ENCODE data around the gene BTBD2. TPM values are rescaled to one million over a fixed set of nuclear protein-coding genes. Genes with fewer than 3 reads are reported as not detected.

Gene BTBD2
- total RNA-seq, 1 donor from 2014 or later: 48.8 TPM

GRCh38 chr19:1949304-1950101, 66.0 kb downstream of the BTBD2 start:
- peak overlapping the region; percentile 33 for H3K4me3 Mint-ChIP-seq
- Histone ChIP-seq H2AFZ (replicated peaks) (no peak overlapping the region), H3K9me3 (ENCODE audit: low read depth) (no peaks in the 10 kb centered on the region), H3K27me3 (no peaks in the 10 kb centered on the region), H3K79me2 (ENCODE audit: low read depth) (peaks cover 100% of the 10 kb centered on the region), H3K4me1 (no peaks in the 10 kb centered on the region), H3K27ac (no peak overlapping the region), H3F3A (ENCODE audit: low read depth) (peaks cover 6% of the 10 kb centered on the region), H3K9ac (no peak overlapping the region), H3K36me3 (no peaks in the 10 kb centered on the region), H4K20me1 (ENCODE audit: low read depth) (peaks cover 90% of the 10 kb centered on the region), H3K4me2 (no peak overlapping the region), H3K4me3 (no peak overlapping the region)
- DNase-seq (ENCODE audit: low spot score): no peak
- H3K9me3 Mint-ChIP-seq: no peaks in the 10 kb centered on the region
- H3K27ac Mint-ChIP-seq: no peak overlapping the region
- TF ChIP-seq EZH2 (IDR thresholded peaks at IDR 0.05) (no peak), EZH2phosphoT487 (IDR thresholded peaks at IDR 0.05) (no peak)
- TF ChIP-seq, protein P1, sequence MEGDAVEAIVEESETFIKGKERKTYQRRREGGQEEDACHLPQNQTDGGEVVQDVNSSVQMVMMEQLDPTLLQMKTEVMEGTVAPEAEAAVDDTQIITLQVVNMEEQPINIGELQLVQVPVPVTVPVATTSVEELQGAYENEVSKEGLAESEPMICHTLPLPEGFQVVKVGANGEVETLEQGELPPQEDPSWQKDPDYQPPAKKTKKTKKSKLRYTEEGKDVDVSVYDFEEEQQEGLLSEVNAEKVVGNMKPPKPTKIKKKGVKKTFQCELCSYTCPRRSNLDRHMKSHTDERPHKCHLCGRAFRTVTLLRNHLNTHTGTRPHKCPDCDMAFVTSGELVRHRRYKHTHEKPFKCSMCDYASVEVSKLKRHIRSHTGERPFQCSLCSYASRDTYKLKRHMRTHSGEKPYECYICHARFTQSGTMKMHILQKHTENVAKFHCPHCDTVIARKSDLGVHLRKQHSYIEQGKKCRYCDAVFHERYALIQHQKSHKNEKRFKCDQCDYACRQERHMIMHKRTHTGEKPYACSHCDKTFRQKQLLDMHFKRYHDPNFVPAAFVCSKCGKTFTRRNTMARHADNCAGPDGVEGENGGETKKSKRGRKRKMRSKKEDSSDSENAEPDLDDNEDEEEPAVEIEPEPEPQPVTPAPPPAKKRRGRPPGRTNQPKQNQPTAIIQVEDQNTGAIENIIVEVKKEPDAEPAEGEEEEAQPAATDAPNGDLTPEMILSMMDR (IDR thresholded peaks at IDR 0.05): no peak
- peaks cover 26% of the 10 kb centered on the region for H3K36me3 Mint-ChIP-seq
- peaks cover 4% of the 10 kb centered on the region for H3K4me1 Mint-ChIP-seq
- H3K27me3 Mint-ChIP-seq (ENCODE audit: insufficient read depth, low read depth): peaks cover 7% of the 10 kb centered on the region

DNA sequence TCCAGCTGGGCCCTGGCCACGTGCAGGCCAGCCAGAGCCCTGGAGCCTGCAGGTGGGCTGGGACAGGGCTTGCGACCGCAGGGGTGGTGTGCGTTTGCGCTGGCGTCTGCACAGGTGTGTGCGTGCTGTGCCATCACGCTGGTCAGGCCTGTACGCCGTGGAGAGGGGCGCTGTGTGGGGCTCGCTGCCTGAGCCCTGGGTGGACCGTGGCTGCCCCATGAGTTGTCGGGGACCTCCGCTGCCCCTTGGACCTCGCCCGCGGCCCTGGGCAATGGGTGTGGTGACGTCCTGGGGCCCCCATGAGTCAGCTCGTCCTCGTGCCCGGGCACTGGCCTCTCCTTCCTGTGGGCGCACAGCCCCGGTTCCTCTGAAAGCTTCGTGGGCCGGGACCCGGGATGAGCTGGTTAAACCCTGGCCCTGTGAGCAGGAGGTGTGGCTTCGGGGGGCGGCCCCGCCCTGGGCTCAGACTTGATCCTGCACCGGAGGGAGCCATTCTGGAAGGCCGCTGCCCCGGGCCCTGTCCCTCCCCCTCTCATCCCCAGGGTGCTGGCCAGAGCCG, 67.8 kb downstream of the BTBD2 start:
- H3F3A ChIP-seq (ENCODE audit: low read depth): peaks cover 8% of the 10 kb centered on the region
- peaks cover 11% of the 10 kb centered on the region for H3K4me1 ChIP-seq
- H3K4me1 Mint-ChIP-seq: peaks cover 15% of the 10 kb centered on the region
- no peak overlapping the region for H3K9ac ChIP-seq
- no peak for DNase-seq (ENCODE audit: low spot score)
- peaks cover 100% of the 10 kb centered on the region for H3K79me2 ChIP-seq (ENCODE audit: low read depth)
- no peak overlapping the region for H3K27ac Mint-ChIP-seq
- peaks cover 90% of the 10 kb centered on the region for H4K20me1 ChIP-seq (ENCODE audit: low read depth)
- H3K36me3 ChIP-seq: no peaks in the 10 kb centered on the region
- no peak for TF ChIP-seq EZH2phosphoT487 (IDR thresholded peaks at IDR 0.05)
- TF ChIP-seq, protein P1 (IDR thresholded peaks at IDR 0.05): no peak
- no peak for TF ChIP-seq EZH2 (IDR thresholded peaks at IDR 0.05)
- no peak overlapping the region for H3K27ac ChIP-seq
- no peaks in the 10 kb centered on the region for H3K27me3 ChIP-seq
- no peaks in the 10 kb centered on the region for H3K9me3 Mint-ChIP-seq
- no peak overlapping the region for H3K4me3 ChIP-seq
- no peaks in the 10 kb centered on the region for H3K9me3 ChIP-seq (ENCODE audit: low read depth)
- H3K4me2 ChIP-seq: no peak overlapping the region
- H2AFZ ChIP-seq (replicated peaks): no peak overlapping the region
- H3K4me3 Mint-ChIP-seq: no peak overlapping the region
- peaks cover 7% of the 10 kb centered on the region for H3K27me3 Mint-ChIP-seq (ENCODE audit: insufficient read depth, low read depth)
- H3K36me3 Mint-ChIP-seq: peaks cover 31% of the 10 kb centered on the region

DNA sequence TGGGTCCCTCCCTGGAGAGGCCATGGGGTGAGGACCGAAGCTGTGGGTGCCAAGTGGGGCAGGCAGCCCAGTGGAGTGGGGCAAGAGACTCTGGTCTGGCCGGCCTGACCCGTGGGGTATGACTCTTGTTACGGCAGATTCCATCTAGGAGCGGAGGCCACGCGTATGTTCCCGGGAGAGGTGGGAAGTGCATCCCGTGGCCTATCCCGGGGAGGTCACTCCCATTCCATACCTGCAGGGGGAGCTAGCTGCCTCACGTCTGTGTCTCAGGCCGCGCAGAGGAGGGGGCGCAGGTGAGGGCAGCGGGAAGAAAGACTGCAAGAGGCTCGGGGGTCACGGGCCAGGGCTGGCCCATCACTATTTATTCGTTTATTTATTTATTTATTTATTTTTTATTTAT, 69.6 kb downstream of the BTBD2 start:
- H3K9me3 Mint-ChIP-seq: no peaks in the 10 kb centered on the region
- Histone ChIP-seq H3K4me3 (no peak overlapping the region), H3K27me3 (no peaks in the 10 kb centered on the region), H3K4me1 (peaks cover 11% of the 10 kb centered on the region), H3K36me3 (no peaks in the 10 kb centered on the region), H3K27ac (no peak overlapping the region), H2AFZ (replicated peaks) (no peak overlapping the region), H3K79me2 (ENCODE audit: low read depth) (peaks cover 97% of the 10 kb centered on the region), H4K20me1 (ENCODE audit: low read depth) (peaks cover 84% of the 10 kb centered on the region), H3K9me3 (ENCODE audit: low read depth) (no peaks in the 10 kb centered on the region), H3F3A (ENCODE audit: low read depth) (peaks cover 21% of the 10 kb centered on the region), H3K9ac (no peak overlapping the region), H3K4me2 (no peak overlapping the region)
- peaks cover 16% of the 10 kb centered on the region for H3K4me1 Mint-ChIP-seq
- H3K27ac Mint-ChIP-seq: peak overlapping the region; percentile 54
- peaks cover 24% of the 10 kb centered on the region for H3K36me3 Mint-ChIP-seq
- TF ChIP-seq EZH2 (IDR thresholded peaks at IDR 0.05) (no peak), EZH2phosphoT487 (IDR thresholded peaks at IDR 0.05) (no peak)
- TF ChIP-seq, protein P1 (IDR thresholded peaks at IDR 0.05): peak; percentile 67
- DNase-seq (ENCODE audit: low spot score): peak; percentile 84
- H3K27me3 Mint-ChIP-seq (ENCODE audit: insufficient read depth, low read depth): peaks cover 7% of the 10 kb centered on the region
- H3K4me3 Mint-ChIP-seq: peak overlapping the region; percentile 67
